Psoas muscle (tissue), 8 donors: Measurements from ENCODE around the gene MYPOP. TPM values are rescaled to one million over a fixed set of nuclear protein-coding genes. Genes with fewer than 3 reads are reported as not detected.

ENCODE experiments used
- ATAC-seq, 4 donors: fragments of 200-7000 bp; cut with Tn5 transposase; one replicate each; pipeline ENCODE4 v1.9.1; 2020; ENCODE audit warnings: moderate library complexity in 3 of 4, mild to moderate bottlenecking in 2 of 4
- DNase-seq, 2 donors: peaks; one replicate each; pipeline ENCODE4 v3.0.0-alpha.2; 2020
- H3K27ac ChIP-seq: fragments of 200-600 bp; one replicate; pipeline ENCODE4 v1.8.0; 2022
- H3K27me3 ChIP-seq, 3 donors: fragments of 200-600 bp in 1 of 3; one replicate each; pipeline versions ENCODE4 v1.6.1 to v1.8.0; 2013 to 2022; ENCODE audit warnings: low read length in 2 of 3, mild to moderate bottlenecking in 2 of 3, moderate library complexity in 1 of 3; ENCODE audit not compliant: insufficient read depth in 3 of 3
- H3K36me3 ChIP-seq, 2 donors: fragments of 200-600 bp in 1 of 2; one replicate each; pipeline versions ENCODE4 v1.6.1 to v1.8.0; 2013 to 2022; ENCODE audit warnings: low read depth in 1 of 2, mild to moderate bottlenecking in 1 of 2, moderate library complexity in 1 of 2; ENCODE audit not compliant: insufficient read depth in 1 of 2
- H3K4me1 ChIP-seq: fragments of 200-600 bp; one replicate; pipeline ENCODE4 v1.8.0; 2022
- H3K4me3 ChIP-seq: fragments of 200-600 bp; one replicate; pipeline ENCODE4 v1.8.0; 2022; ENCODE audit warnings: mild to moderate bottlenecking
- H3K9me3 ChIP-seq: fragments of 200-600 bp; one replicate; pipeline ENCODE4 v1.8.0; 2022
- WGBS, 3 donors: extraction: QIAGEN DNeasy Blood & Tissue Kit; methylation state at CpG; one replicate each; pipeline versions ENCODE4 v1.1.6 to v1.1.7; 2013; 5-methylcytosine and 5-hydroxymethylcytosine counted together
- intact Hi-C, 2 donors: fragments of 100-400 bp; cut with DNase I; formaldehyde crosslinking; loops; one replicate each; pipeline versions ENCODE4 v1.11.0 to v1.14.2; 2022
- polyA plus RNA-seq, 3 donors: library from polyadenylated mRNA; stranded (reverse); fragments of 200-250 nt; gene quantifications; one replicate each; pipeline ENCODE4 v1.2.3, GENCODE V29; 2013
- total RNA-seq, 4 donors: library from RNA; stranded (reverse); fragmentation: NEBNext Ultra II Directional in 2 of 4; extraction: Animal tissue kit (Norgen Biotek cat#: 25700) in 2 of 4; gene quantifications; one replicate each; pipeline versions ENCODE4 v1.2.1 to v1.2.4, GENCODE V29; 2021 to 2023
- TF ChIP-seq, protein P1 (sequence below): fragments of 200-600 bp; IDR thresholded peaks from one replicate; pipeline ENCODE4 v1.8.0; 2022; ENCODE audit warnings: antibody characterized with exemption
- donor health status: healthy with polysubstance abuse.
- donor health status: DM: no; HTN: no; CAD: no; lungs with moderate emphysema.
- donor health status: Bipolar disorder and iron deficiency.
- donor health status: healthy.
- donor health status: DM: yes; HTN: yes; CAD: no.
- donor health status: DM: no; HTN: no; CAD: no.
- donor health status: DM: no; HTN: no; CAD: no.
- donor health status: DM: yes; HTN: yes; CAD: no.

The MYPOP gene
- total and polyA plus RNA-seq, 7 donors: 10.6 to 20.7 (median 13.0) TPM

DNA sequence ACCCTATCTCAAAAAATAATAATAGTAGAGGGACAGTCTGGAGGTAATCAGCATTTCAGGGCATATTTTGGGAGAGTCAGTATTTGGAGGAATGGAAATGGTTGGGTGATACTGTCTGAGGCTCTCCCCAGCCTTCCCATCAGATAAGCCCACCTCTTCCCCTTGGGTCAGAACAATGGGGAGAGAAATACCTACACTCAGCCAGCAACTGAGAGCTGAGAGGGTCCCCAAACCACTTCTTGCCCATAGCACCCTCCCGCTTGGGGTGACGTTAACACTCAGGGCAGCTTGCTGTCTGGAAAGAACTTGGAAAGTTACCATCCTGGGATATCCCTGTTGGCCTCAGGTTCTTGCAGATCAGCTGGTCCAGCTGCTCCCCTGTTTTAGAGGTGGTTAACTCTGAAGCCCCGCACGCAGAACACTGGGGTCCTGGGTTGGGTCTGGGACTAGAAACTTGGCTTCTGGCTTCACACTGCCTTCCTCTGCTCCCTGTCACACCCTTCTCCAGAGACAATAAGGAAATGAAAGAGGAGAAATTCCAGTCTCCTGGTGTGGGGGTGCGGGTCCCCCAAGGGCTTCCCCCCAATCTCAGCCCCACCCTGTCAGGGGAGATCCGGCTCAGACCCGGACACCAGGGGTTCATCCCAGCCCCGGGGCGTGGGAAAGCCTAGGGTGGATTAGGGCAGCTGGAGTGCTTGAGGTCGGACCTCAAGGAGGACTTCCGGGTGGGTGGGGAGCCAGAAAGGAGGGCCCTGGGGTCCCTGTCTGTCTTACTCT lies 35.8 kb downstream of the MYPOP start:
- intact Hi-C loops: loop anchor here in 1 of 2 donors (5.0 kb wide), 1 partner anchor 151 kb away; no protein-coding TSS in a partner anchor
- TF ChIP-seq, protein P1, sequence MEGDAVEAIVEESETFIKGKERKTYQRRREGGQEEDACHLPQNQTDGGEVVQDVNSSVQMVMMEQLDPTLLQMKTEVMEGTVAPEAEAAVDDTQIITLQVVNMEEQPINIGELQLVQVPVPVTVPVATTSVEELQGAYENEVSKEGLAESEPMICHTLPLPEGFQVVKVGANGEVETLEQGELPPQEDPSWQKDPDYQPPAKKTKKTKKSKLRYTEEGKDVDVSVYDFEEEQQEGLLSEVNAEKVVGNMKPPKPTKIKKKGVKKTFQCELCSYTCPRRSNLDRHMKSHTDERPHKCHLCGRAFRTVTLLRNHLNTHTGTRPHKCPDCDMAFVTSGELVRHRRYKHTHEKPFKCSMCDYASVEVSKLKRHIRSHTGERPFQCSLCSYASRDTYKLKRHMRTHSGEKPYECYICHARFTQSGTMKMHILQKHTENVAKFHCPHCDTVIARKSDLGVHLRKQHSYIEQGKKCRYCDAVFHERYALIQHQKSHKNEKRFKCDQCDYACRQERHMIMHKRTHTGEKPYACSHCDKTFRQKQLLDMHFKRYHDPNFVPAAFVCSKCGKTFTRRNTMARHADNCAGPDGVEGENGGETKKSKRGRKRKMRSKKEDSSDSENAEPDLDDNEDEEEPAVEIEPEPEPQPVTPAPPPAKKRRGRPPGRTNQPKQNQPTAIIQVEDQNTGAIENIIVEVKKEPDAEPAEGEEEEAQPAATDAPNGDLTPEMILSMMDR: no peak
- WGBS, 3 donors: 56 to 65% (median 62%) methylated on average over 11 of the region's 11 CpGs
- Histone ChIP-seq H3K36me3 (no peaks in the 10 kb centered on the region), H3K4me3 (no peak overlapping the region), H3K27me3 (peaks cover 0 to 8% (median 0%) of the 10 kb centered on the region in 3 donors), H3K27ac (no peak overlapping the region), H3K4me1 (peaks cover 5% of the 10 kb centered on the region), H3K9me3 (no peaks in the 10 kb centered on the region)
- ATAC-seq (no peak), DNase-seq (no peak)

DNA sequence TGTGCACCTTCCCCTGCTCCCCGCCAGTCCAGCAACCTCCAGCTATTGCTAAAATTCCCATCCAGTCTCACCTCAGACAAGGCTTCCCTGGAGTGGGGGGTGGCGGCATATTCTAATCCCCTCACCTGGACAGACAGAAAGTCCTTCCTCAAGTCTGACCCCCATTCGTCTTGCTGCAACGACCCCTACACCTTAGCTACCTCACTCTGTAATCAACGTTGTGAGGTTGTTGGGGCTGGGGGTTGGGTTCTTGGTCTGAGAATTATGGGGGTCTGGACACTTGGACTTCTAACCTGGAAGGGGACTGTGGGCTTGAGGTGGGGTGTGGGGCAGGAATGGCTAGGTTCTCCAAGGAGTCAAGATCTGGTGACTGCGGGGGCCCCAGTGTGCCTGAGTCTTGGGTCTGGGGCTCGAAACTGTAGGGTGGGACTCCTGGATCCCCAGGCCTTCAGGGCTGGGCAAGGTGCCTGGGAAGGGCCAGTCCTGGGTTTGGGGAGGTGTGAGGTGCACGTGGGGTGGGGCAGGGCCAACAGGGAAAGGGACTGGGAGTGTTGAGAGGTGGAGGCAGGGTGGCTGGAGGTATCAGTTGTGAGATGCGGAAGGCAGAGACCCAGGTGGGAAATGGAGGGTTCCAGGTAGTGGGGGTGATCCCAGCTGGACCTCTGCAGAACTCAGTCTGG lies 37.0 kb downstream of the MYPOP start:
- 64 to 66% (median 66%) methylated on average over 9 of the region's 9 CpGs for WGBS, 3 donors
- H3K9me3 ChIP-seq: no peaks in the 10 kb centered on the region
- intact Hi-C loops: loop anchor here in 1 of 2 donors (2.0 to 5.0 kb wide), 2 partner anchors 19 to 152 kb away; no protein-coding TSS in a partner anchor
- H3K27ac ChIP-seq: no peak overlapping the region
- H3K4me3 ChIP-seq: no peak overlapping the region
- H3K27me3 ChIP-seq: peaks cover 0 to 8% (median 0%) of the 10 kb centered on the region in 3 donors
- DNase-seq (no peak), ATAC-seq (no peak)
- H3K36me3 ChIP-seq: no peaks in the 10 kb centered on the region
- TF ChIP-seq, protein P1: no peak
- H3K4me1 ChIP-seq: peaks cover 5% of the 10 kb centered on the region

DNA sequence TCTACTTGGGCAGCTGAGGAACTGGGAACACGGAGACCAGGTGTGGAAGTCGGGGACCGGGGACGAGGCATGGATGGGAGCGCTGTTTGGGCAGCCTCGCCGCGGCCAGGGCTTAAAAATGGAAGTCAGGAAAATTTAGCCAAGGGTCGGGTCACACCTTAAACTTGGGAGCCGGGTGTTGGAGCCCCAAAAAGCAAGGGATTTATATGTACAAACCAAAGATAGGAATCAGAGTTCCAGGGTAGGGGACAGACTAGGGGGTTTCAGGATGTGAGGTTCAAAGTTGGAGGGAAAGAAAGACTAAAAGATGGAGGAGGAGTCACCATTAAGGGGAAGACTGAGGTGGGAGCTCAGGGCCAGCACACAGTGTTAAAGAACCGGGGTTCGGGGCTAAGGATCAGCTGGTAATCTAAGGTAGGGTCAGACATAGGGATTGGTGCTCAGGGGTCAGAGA lies 37.8 kb downstream of the MYPOP start:
- peaks cover 0 to 5% of the 10 kb centered on the region in 2 donors for H3K36me3 ChIP-seq
- ATAC-seq: no peak
- TF ChIP-seq, protein P1: no peak

DNA sequence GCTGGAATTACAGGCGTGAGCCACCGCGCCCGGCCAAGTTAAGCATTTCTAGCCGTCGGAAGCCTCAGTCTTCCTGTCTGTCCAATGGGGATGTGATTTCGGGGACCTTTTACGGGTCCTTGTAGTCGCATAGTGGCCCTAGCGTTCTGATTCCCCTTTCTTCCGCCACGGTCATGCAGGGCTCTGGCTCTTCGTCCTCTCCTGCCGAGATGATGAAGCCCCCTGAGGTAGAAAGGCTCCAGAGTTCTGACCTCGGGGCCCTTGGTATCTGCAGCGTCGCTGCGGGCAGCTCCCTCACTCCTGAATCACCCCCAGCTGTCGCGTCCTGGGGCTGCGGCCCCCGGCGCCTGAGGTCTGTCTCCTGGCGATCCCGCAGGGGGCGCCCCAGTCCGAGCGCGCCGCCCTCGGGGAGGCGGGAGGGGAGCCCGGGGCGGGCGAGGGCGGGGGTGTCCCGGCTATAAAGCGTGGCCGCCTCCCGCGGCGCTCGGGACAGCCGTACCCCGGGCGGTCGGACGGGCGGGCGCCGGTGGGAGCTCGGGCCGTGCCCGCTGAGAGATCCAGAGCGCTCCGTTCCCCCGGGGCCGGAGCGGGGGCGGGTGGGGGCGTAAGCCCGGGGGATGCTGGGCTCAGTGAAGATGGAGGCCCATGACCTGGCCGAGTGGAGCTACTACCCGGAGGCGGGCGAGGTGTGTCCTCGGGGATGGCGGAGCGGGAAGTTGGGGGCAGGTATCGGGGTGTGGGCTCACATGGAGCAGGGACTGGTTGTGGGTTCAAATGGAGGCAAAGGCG lies 38.4 kb downstream of the MYPOP start, which contains the start of gene FOXA3:
TSS of gene FOXA3 (plus strand) at position 487 of the 789 bp plus-strand sequence. CDS start at position 618, 131 bp downstream.
- H3K36me3 ChIP-seq: peaks cover 0 to 12% of the 10 kb centered on the region in 2 donors
- H3K27ac ChIP-seq: no peak within 1 kb of the TSS
- H3K4me3 ChIP-seq: peak within 1 kb of the TSS; percentile 92
- peak; percentile 46 to 70 (median 68) for ATAC-seq
- peak; percentile 62 to 70 for DNase-seq
- no peaks in the 10 kb centered on the region for H3K9me3 ChIP-seq
- peaks cover 0 to 8% (median 0%) of the 10 kb centered on the region in 3 donors for H3K27me3 ChIP-seq
- 2% methylated on average over 65 to 71 of the region's 71 CpGs for WGBS, 3 donors
- intact Hi-C loops: loop anchor here in 1 of 2 donors (2.0 kb wide), 1 partner anchor 21 kb away; no protein-coding TSS in a partner anchor
- TF ChIP-seq, protein P1: peak; percentile 51
- H3K4me1 ChIP-seq: peaks cover 5% of the 10 kb centered on the region

More for the DNA sequence above, 37.8 kb downstream of the MYPOP start:
- no peaks in the 10 kb centered on the region for H3K9me3 ChIP-seq
- peak overlapping the region; percentile 92 for H3K4me3 ChIP-seq
- DNase-seq: no peak
- 12 to 16% (median 14%) methylated on average over 12 of the region's 12 CpGs for WGBS, 3 donors
- intact Hi-C loops: loop anchor here in 1 of 2 donors (2.0 to 5.0 kb wide), 2 partner anchors 20 to 153 kb away; no protein-coding TSS in a partner anchor
- H3K27ac ChIP-seq: no peak overlapping the region
- peaks cover 0 to 8% (median 0%) of the 10 kb centered on the region in 3 donors for H3K27me3 ChIP-seq
- H3K4me1 ChIP-seq: peaks cover 5% of the 10 kb centered on the region
